NCI-H1436 treated with DMSO at 0.1 percent for 48 hours (cell line): Measurements from ENCODE around the gene VWF.

Experiments
- DNase-seq: peaks from one replicate; lab custom pipeline; 2025; lab: John Stamatoyannopoulos, UW

VWF gene

DNA sequence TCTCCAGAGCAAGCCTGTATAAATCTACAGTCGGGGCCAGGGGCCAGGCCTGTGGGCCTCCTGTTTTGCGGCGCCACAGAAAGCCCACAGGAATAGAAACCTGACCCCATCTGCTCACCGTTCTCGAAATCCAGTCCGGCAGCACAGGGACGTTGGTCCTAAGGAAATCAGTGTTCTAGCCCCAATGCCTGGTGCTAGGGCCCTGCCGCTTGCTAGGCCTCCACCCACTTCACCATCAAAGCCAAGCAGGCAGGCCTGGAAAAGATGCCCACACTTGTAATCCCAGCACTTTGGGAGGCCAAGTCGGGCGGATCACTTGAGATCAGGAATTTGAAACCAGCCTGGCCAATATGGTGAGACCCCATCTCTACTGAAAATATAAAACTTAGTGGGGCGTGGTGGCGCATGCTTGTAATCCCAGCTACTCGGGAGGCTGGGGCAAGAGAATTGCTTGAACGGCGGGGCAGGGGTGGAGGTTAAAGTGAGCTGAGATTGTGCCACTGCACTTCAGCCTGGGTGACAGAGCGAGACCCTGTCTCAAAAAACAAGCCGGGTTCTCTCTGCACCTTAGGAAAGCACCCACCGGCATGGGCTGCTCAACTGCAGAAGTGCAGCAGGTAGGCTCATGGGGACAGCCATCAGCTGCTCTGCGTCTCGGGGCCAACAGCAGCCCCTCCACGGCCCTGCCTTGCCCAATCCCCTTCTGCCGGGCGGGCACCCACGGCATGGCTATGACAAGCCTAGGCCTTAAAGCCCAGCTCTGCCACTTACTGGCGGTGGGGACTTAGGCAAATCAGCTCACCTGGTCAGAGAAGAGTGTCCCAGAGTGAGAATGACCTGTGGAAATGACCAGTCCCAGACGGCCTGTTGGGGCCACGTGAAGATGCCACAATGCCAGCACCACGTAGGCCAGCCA, 47.4 kb downstream of the VWF start:
- DNase-seq = no peak

DNA sequence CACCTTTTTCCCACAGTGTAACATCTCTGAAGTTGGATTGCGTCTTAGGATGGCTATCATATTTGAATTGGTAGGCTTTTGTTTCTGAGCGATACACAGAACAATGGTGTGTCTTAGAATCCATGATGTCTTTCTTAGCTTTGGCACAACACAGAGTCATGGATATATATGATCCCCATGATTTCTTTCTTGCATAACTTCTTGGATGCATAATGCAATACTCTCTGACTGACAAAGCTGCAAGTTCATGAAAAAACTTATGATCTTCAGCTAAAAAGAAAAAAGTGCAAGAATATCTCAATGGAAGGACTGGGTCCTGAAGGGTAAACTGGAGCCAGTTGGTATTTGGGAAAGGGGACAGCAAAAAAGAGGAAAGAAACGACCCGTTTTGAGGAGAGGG, 48.1 kb downstream of the VWF start:
- DNase-seq = no peak

- no peak for DNase-seq
Measured at GRCh38 chr12:6074979-6075585, 49.4 kb downstream of the VWF start.

DNA sequence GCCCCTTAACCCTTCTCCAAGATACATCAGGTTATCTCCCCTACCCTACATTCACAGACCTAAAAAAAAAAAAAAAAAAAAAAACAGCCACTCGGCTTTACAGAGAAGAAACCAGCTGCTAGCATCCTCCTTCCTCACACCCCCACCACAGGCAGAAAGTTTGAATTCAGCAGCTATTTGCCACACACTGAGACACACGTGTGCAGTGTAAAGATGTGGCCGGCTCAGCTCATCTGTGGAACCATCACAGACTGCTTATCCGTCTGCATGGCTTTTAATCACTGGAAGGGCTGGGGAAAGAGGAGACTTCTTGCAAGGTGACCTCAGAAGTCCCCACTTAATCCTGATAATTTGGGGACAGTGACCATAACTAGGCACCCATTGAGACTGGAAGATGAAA, 50.0 kb downstream of the VWF start:
- DNase-seq = no peak

GRCh38 chr12:6073426-6073825, 51.0 kb downstream of the VWF start:
- no peak for DNase-seq

DNA sequence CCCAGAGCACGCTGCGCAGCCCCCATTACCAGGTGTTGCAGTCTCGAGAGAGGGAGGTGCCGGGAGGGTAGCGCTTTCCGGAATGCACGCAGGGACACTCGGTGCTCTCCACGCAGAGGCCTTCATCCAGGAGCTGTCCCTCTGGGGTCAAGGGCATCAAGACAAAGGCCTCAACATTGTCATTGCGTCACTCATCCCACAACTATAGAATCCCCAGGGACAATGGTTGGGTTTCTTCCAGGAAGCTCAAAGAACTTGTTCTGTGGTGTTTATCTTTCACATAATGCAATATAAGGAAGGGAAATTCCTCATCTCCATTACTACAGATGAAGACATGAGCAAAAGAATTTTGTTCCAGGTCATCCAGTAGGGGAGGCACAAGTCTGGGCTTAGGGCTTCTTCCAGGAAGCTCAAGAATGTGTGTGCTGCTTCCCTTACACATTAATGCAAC, 52.1 kb downstream of the VWF start:
- no peak for DNase-seq

- DNase-seq = no peak
Measured at GRCh38 chr12:6071589-6071988, 52.9 kb downstream of the VWF start.

DNA sequence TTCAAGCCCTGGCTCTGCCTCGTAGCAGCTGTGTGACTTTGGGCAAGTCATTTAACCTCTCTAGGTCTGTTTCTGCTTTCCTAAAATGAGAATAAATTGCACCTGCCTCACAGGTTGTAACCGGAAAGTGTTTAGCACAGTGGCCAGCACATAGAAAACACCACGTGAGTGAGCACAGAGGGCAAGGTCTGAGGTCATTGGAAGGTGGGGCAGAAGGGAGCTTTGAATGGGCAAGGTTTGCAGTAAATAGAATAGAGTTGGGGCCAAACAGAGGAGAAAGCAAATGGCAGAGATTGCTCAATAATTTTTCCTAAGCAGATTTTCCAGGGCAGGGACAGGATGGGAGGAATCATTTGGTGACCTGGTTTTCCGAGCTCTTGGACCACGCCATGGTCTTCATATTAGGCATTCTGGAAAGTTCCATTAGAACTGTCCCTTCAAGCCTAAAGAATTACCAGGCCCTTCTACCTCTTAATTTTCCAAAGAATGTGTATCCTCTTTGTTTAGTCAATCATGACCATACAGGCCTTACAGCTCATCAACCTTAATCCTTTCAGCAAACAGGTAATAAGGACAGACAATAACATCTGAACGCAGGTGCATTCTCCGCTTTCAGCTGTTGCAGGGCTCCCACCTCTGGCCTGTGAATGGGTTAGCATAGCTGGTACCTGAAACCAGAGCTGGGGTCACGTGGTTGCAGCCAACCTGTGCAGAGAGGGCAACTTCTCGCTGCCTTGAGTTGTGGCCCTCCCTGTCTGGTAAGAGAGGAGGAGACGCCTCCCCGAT, 53.8 kb downstream of the VWF start:
- DNase-seq = no peak

- no peak for DNase-seq
Measured at GRCh38 chr12:6069437-6070093, 54.9 kb downstream of the VWF start.

GRCh38 chr12:6068227-6068626, 56.2 kb downstream of the VWF start:
- DNase-seq = no peak

GRCh38 chr12:6067152-6067916, 57.1 kb downstream of the VWF start:
- DNase-seq = no peak

- no peak for DNase-seq
Measured at GRCh38 chr12:6066651-6067050, 57.8 kb downstream of the VWF start.

DNA sequence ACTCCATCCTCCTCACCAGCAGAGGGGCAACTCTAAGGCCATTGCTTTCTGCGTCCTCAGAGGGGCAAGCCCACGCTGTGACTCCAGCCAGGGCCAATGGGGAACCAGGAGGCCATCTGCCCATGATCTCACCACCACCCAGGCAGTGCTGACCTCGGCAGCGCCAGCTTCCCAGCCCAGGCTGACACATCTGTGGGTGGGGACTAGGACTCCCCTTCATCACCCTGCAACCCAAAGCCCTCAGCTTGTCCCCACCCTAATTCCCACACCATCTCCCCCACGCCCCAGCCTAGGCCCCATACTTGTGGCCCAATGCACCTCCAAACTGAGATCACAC, 58.6 kb downstream of the VWF start:
- DNase-seq = no peak

- no peak for DNase-seq
Measured at GRCh38 chr12:6065131-6065862, 59.2 kb downstream of the VWF start.

- no peak for DNase-seq
Measured at GRCh38 chr12:6062757-6063735, 61.4 kb downstream of the VWF start.

GRCh38 chr12:6062395-6062756, 62.1 kb downstream of the VWF start:
- no peak for DNase-seq

GRCh38 chr12:6061660-6062059, 62.8 kb downstream of the VWF start:
- no peak for DNase-seq

GRCh38 chr12:6059860-6060565, 64.5 kb downstream of the VWF start:
- no peak for DNase-seq

GRCh38 chr12:6059221-6059620, 65.2 kb downstream of the VWF start:
- DNase-seq = no peak
